ENCODE data around the gene TRIM56. TPM values are rescaled to one million over a fixed set of nuclear protein-coding genes. Genes with fewer than 3 reads are reported as not detected.

TRIM56 gene
- total and polyA plus RNA-seq, 2 of the 13 experiments (the other 11 are each of a cell fraction or from before 2014, with no cell fraction given): 3.2 to 7.1 TPM

DNA sequence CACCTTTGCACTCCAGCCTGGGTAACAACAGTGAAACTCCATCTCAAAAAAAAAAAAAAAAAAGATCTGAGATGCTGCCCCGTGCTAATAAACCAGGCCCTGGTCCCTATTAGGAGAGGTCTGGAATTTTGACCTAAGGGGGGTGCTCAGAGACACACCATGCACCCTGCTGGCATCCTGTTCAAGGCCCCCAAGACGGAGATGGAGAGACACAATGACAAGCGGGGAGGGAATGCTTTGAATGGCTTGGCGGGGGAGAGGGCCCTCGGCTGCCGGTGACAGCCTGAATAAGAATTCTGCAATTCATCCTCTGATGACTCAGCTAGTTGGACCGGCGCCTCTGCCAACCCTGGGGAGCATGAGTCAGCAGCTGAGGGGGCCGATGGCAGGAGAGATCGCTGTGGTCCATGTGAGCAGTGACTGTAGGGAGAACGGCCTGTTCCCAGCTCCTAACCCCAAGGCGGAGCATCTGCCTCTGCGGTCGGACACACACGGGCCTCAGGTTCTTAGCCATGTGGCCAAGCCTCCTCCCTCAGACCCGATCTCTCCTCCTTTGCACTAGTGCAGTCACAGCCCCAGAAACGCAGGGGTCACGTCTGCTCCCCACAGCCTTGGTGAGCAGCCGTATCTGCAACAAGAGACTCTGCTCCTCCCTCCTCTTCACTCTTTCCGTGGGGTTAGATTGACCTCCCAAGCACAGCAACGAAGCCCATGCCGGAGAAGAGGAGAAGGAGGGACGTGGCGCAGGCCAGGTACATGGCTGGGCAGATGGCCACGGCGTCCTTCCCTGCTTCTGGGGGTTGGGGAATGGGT lies 14.9 kb downstream of the TRIM56 start (continued):
- TF ChIP-seq ZBTB43 (CRISPR knock-in tag; conservative IDR thresholded peaks at IDR 0.05) (peak; percentile 83; the same call in 1 of the 2 replicates), ERF (CRISPR knock-in tag; IDR thresholded peaks at IDR 0.05) (0 out of 2 replicates have a peak, but pooled peaks have one; percentile 23), DBP (CRISPR knock-in tag; IDR thresholded peaks at IDR 0.05; ENCODE audit: not compliant biosample characterization) (no peak), CEBPG (CRISPR knock-in tag; IDR thresholded peaks at IDR 0.05) (0 out of 2 replicates have a peak, but pooled peaks have one; percentile 35), MIER2 (CRISPR knock-in tag; IDR thresholded peaks at IDR 0.05) (no peak), PBX2 (CRISPR knock-in tag; IDR thresholded peaks at IDR 0.05) (no peak), PAF1 (CRISPR knock-in tag; IDR thresholded peaks at IDR 0.05) (no peak), ZNF276 (CRISPR knock-in tag; IDR thresholded peaks at IDR 0.05; ENCODE audit: low read depth) (no peak), ZNF850 (CRISPR knock-in tag; conservative IDR thresholded peaks at IDR 0.05) (no peak), MATR3 (CRISPR knock-in tag; IDR thresholded peaks at IDR 0.05) (no peak), ZNF331 (CRISPR knock-in tag; IDR thresholded peaks at IDR 0.05) (peak; percentile 76; the same call in 1 of the 2 replicates), ZNF549 (CRISPR knock-in tag; IDR thresholded peaks at IDR 0.05) (no peak), KDM6A (CRISPR knock-in tag; IDR thresholded peaks at IDR 0.05; ENCODE audit: low read depth) (no peak), STAT5B (CRISPR knock-in tag; IDR thresholded peaks at IDR 0.05) (no peak), ZNF138 (CRISPR knock-in tag; IDR thresholded peaks at IDR 0.05; ENCODE audit: low read depth) (no peak), ZNF510 (CRISPR knock-in tag; IDR thresholded peaks at IDR 0.05; ENCODE audit: low read depth) (no peak)
- TF ChIP-seq, protein P1, sequence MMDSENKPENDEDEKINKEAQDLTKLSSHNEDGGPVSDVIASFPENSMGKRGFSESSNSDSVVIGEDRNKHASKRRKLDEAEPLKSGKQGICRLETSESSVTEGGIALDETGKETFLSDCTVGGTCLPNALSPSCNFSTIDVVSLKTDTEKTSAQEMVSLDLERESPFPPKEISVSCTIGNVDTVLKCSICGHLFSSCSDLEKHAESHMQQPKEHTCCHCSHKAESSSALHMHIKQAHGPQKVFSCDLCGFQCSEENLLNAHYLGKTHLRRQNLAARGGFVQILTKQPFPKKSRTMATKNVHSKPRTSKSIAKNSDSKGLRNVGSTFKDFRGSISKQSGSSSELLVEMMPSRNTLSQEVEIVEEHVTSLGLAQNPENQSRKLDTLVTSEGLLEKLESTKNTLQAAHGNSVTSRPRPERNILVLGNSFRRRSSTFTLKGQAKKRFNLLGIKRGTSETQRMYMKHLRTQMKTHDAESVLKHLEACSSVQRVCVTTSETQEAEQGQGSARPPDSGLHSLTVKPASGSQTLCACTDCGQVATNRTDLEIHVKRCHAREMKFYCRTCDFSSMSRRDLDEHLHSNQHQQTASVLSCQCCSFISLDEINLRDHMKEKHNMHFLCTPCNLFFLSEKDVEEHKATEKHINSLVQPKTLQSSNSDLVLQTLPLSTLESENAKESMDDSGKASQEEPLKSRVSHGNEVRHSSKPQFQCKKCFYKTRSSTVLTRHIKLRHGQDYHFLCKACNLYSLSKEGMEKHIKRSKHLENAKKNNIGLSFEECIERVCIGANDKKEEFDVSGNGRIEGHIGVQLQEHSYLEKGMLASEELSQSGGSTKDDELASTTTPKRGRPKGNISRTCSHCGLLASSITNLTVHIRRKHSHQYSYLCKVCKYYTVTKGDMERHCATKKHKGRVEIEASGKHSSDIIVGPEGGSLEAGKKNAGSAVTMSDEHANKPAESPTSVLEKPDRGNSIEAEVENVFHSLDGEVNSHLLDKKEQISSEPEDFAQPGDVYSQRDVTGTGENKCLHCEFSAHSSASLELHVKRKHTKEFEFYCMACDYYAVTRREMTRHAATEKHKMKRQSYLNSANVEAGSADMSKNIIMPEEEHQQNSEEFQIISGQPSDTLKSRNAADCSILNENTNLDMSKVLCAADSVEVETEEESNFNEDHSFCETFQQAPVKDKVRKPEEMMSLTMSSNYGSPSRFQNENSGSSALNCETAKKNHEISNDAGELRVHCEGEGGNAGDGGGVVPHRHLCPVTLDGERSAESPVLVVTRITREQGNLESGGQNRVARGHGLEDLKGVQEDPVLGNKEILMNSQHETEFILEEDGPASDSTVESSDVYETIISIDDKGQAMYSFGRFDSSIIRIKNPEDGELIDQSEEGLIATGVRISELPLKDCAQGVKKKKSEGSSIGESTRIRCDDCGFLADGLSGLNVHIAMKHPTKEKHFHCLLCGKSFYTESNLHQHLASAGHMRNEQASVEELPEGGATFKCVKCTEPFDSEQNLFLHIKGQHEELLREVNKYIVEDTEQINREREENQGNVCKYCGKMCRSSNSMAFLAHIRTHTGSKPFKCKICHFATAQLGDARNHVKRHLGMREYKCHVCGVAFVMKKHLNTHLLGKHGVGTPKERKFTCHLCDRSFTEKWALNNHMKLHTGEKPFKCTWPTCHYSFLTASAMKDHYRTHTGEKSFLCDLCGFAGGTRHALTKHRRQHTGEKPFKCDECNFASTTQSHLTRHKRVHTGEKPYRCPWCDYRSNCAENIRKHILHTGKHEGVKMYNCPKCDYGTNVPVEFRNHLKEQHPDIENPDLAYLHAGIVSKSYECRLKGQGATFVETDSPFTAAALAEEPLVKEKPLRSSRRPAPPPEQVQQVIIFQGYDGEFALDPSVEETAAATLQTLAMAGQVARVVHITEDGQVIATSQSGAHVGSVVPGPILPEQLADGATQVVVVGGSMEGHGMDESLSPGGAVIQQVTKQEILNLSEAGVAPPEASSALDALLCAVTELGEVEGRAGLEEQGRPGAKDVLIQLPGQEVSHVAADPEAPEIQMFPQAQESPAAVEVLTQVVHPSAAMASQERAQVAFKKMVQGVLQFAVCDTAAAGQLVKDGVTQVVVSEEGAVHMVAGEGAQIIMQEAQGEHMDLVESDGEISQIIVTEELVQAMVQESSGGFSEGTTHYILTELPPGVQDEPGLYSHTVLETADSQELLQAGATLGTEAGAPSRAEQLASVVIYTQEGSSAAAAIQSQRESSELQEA (CRISPR knock-in tag; IDR thresholded peaks at IDR 0.05; ENCODE audit: not compliant biosample characterization): no peak
